HPDE6-E6E7 (cell line): ENCODE data around the gene PPFIA3.

ENCODE experiments used
- DNase-seq: peaks from one replicate; pipeline ENCODE4 v3.0.0; 2011; ENCODE audit warnings: missing footprints; ENCODE audit errors: extremely low spot score

Gene PPFIA3

GRCh38 chr19:49149652-49150105 is 30.3 kb downstream of the PPFIA3 start:
- DNase-seq, result peak; percentile 58

DNA sequence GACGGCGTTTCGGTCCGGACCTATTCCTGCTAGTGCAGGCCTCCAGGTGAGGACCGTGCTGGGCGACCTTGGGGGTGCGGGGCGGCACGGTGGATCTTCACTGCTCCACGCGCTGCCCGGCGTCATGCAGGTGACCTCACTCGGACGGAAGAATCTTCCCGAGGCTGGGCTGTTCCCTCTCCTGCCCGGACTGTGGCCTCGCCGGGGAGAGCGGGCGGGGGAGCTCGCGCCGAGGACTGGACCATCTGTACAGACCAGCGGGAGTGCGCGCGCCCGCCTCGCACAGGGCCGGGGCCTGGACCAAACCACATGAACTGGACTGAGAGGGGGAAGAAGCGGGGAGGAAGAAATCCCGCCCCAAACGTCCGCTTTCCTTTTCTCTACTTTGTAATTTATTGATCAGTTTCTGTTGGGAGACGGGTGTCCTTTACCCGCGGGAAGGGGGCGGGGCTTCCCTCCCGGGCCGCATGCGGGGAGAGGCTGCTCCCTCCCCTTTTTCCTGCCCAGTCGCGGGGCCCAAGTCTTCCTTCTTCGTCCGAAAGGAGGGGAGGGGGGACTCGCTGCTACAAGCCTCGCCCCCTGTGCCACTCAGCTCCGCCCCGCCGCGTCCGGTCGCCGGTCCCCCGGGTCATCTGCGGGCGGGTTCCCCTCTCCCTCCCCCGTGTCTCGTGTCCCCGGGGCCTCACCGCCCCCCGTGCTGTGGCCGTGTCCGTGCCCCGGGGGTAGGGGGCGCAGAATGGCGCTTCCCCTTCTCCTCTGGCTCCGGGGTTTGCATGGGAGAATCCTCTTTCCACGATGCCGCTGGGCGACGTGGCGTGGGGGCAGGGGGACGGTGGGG is 31.0 kb downstream of the PPFIA3 start:
- peak; percentile 74 for DNase-seq

DNA sequence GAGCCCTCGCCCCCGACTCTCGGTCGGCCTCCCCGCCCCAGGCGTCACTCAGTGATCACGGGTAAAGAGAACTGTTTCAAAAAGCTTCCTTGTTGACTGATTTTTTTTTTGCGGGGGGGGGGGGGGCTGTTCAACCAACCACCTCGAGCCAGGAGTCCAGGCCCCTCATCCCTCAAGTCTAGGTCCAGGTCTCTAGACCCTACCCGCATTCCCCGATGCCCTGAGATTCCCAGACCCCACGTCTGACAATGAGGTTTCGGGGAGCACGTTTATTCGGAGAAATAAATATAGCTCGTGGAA is 31.6 kb downstream of the PPFIA3 start:
- no peak for DNase-seq

DNA sequence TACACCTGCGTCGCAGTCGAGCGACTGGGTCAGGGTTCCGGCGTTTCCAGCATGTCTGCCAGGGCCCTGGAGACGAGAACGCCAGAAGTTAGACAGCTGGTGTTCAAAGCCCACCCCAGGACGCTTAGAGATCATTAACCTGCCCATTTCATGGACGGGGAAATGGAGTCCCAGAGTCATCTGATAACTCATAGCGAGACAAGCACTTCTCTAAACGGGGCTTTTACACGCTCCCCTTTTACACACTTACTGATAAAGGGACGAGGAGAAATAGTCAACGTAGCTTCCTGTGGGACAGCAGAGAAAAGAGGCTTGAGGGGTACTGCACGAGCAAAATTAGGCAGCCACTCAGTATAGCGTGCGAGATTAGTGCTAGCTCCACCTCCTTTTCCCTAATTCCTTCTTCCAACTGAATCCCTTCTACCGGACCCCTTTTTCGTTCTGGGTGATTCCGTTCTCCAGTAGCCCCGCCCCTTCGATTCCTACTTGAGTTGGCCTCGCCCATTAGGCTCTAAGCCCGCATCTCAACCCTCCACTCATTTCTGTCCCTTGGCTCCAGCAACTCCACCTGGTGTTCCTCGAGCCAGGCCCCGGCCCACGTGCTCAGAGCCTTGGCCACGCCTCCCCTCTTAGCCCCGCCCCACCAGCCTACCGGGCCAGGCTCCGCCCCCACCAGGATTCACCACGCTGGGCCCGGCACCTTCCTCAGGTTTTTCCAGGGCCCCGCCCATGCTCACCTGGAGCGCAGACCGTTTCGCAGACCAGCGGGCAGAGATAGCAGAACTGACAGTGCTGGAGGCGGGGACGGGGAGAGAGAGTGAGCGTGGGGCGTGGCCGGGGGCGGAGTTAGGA is 32.1 kb downstream of the PPFIA3 start:
- DNase-seq, result peak; percentile 91

DNA sequence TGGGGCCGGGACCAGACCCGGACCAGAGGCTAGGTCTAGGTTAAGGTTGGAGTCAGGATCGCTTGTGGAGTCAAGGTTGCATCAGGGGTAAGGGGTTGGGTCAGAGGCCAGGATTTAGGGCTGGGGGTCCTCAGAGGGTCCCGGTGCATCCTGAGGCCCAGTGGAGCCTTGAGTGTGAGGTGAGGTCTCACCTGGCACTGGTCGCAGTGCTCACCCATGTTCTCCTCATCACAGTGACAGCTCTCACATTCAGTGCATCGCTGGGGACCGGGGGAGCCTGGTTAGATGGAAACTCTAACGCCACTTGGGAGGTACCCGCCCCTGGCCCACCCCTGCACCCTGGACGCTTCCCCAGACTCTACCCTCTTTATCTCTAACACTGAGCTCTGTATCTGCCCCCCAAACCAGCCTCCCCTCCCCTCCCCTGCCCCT is 32.8 kb downstream of the PPFIA3 start:
- no peak for DNase-seq

GRCh38 chr19:49153167-49153809 is 33.9 kb downstream of the PPFIA3 start:
- no peak for DNase-seq

DNA sequence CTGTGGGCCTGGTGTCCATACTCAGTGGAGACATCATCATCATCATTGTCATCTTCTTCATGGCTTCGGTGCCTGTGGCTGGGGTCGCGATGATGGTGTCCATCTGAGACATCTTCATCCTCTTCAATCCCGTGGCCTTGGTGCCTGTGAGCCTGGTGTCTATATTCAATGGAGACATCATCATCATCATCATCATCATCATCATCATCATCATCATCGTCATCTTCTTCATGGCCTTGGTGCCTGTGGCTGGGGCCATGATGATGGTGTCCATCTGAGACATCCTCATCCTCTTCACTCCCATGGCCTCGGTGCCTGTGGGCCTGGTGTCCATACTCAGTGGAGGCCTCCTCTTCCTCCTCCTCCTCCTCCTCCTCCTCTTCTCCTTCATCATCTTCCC is 34.9 kb downstream of the PPFIA3 start:
- DNase-seq, result no peak

GRCh38 chr19:49155005-49155819 is 35.9 kb downstream of the PPFIA3 start, which contains the start of gene HRC:
TSS of gene HRC (minus strand) at chr19:49155396. CDS start at chr19:49155237, 159 bp downstream.
- no peak for DNase-seq

- no peak for DNase-seq
Measured at GRCh38 chr19:49155820-49156346, 36.5 kb downstream of the PPFIA3 start.

GRCh38 chr19:49157445-49158224 is 38.3 kb downstream of the PPFIA3 start, which contains the start of gene TRPM4:
TSS of gene TRPM4 (plus strand) at chr19:49157792. CDS start at chr19:49157867, 75 bp downstream.
- peak; percentile 84 for DNase-seq

GRCh38 chr19:49160450-49161189 is 41.3 kb downstream of the PPFIA3 start:
- no peak for DNase-seq

GRCh38 chr19:49161987-49162386 is 42.6 kb downstream of the PPFIA3 start:
- no peak for DNase-seq

GRCh38 chr19:49165111-49165750 is 45.9 kb downstream of the PPFIA3 start:
- DNase-seq, result no peak

GRCh38 chr19:49165865-49166301 is 46.5 kb downstream of the PPFIA3 start:
- no peak for DNase-seq

GRCh38 chr19:49167857-49168409 is 48.6 kb downstream of the PPFIA3 start:
- no peak for DNase-seq

GRCh38 chr19:49168421-49168820 is 49.1 kb downstream of the PPFIA3 start:
- no peak for DNase-seq

- DNase-seq, result no peak
Measured at GRCh38 chr19:49173198-49173597, 53.9 kb downstream of the PPFIA3 start.

GRCh38 chr19:49180659-49181058 is 61.3 kb downstream of the PPFIA3 start:
- no peak for DNase-seq
